Gastroesophageal sphincter (tissue), 3 donors: Measurements from ENCODE around the gene CCSER1.

Experiments used
- CTCF ChIP-seq, 4 experiments: fragments of 200-600 bp in 2 of 4; fragments of 450-650 bp in 2 of 4; sonication (generic) in 1 of 4; IDR thresholded peaks; one replicate each; pipeline ENCODE4 v1.5.1; 2017 to 2019; ENCODE audit warnings: antibody characterized with exemption in 4 of 4, mild to moderate bottlenecking in 2 of 4, moderate library complexity in 2 of 4
- EP300 ChIP-seq: sonication (generic); formaldehyde crosslinking; IDR thresholded peaks from one replicate; pipeline ENCODE4 v1.6.1; 2017; ENCODE audit warnings: antibody characterized with exemption, mild to moderate bottlenecking
- POLR2A ChIP-seq, 2 donors: fragments of 450-650 bp; IDR thresholded peaks; one replicate each; pipeline ENCODE4 v1.6.1; 2017; ENCODE audit warnings: antibody characterized with exemption in 2 of 2, mild to moderate bottlenecking in 2 of 2, moderate library complexity in 1 of 2
- POLR2AphosphoS5 ChIP-seq: sonication (generic); formaldehyde crosslinking; IDR thresholded peaks from one replicate; pipeline ENCODE4 v1.6.1; 2017; ENCODE audit warnings: antibody characterized with exemption

GRCh38 chr4:90979556-90979955, 852.4 kb downstream of the CCSER1 start:
- TF ChIP-seq CTCF (IDR thresholded peaks at IDR 0.05) = no peak
- no peak for TF ChIP-seq EP300
- TF ChIP-seq POLR2A (IDR thresholded peaks at IDR 0.05) = no peak
- TF ChIP-seq POLR2AphosphoS5 = no peak
